Measurements from ENCODE around the gene BTLA. TPM values are rescaled to one million over a fixed set of nuclear protein-coding genes. Genes with fewer than 3 reads are reported as not detected.

Gene BTLA
- total and polyA plus RNA-seq, 10 of the 15 experiments (the other 5 are each of a cell fraction or from before 2014, with no cell fraction given): 55.4 to 134 (median 84.2) TPM

DNA sequence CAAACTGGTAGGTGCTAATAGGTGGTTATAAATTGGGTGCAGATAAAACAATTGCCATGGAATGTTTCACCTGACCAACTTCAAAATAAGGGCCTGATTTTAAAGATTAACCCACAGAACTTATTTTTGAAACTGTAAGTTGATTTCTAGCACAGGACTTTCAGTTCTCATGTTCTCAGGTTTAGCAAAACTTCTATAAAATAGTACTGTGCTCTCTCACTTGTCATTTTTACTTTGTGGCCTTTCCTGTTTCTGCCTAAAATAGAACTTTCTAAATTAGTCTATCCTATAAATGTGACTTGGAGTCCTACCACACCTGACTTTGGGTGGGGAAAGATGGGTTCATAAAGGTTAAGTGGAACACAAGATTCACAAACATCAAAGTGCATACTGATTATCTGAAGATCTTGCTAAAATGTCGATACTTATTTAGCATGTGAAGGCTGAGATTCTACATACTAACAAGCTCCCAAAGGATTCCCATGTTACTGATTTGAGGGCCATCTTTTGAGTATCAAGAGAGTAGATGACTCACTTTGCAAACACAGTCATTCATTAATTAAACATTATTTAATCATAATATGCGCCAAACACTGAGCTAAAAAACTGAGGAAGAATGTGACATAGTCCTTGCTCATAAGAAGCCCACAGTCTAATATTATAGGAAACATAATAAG lies 38.6 kb downstream of the BTLA start (continued):
- TF ChIP-seq ATF7 (IDR thresholded peaks at IDR 0.05; ENCODE audit: low read depth) (peak; percentile 83), PBX3 (IDR thresholded peaks at IDR 0.05; ENCODE audit: insufficient replicate concordance, low read depth, low read length) (no peak), CBX3 (IDR thresholded peaks at IDR 0.05; ENCODE audit: borderline replicate concordance, low read depth) (no peak), GATAD2B (conservative IDR thresholded peaks at IDR 0.05; ENCODE audit: low read depth) (peak; percentile 80), NFYB (IDR thresholded peaks at IDR 0.05; ENCODE audit: insufficient read depth, low read depth, low read length) (no peak), CEBPZ (IDR thresholded peaks at IDR 0.05; ENCODE audit: low read depth, low read length) (no peak), SKIL (IDR thresholded peaks at IDR 0.05; ENCODE audit: low read depth, poor library complexity, severe bottlenecking) (peak; percentile 97), BCL11A (IDR thresholded peaks at IDR 0.05; ENCODE audit: low read depth, low read length) (peak; percentile 68; the same call in 1 of the 2 replicates), BHLHE40 (IDR thresholded peaks at IDR 0.05; ENCODE audit: borderline replicate concordance in 1 of 2, low read depth in 2 of 2, low read length in 1 of 2) (peak; percentile 89 to 93), CREB1 (IDR thresholded peaks at IDR 0.05; ENCODE audit: low read depth) (peak; percentile 41; the same call in 1 of the 2 replicates), TCF3 (IDR thresholded peaks at IDR 0.05; ENCODE audit: borderline replicate concordance, insufficient read depth, low read depth, low read length) (no peak), MYC (IDR thresholded peaks at IDR 0.05; ENCODE audit: insufficient read depth, insufficient read length, insufficient replicate concordance, low read length, severe bottlenecking) (no peak), SMC3 (IDR thresholded peaks at IDR 0.05; ENCODE audit: borderline replicate concordance, low read length) (no peak; the same call in 1 of the 2 replicates), SUPT20H (IDR thresholded peaks at IDR 0.05; ENCODE audit: borderline replicate concordance, control insufficient read depth, low read depth, low read length) (no peak), SMAD1 (IDR thresholded peaks at IDR 0.05; ENCODE audit: low read depth, partially characterized antibody) (peak; percentile 86), NR2F1 (conservative IDR thresholded peaks at IDR 0.05) (peak; percentile 94), RB1 (IDR thresholded peaks at IDR 0.05; ENCODE audit: borderline replicate concordance) (no peak; the same call in 1 of the 2 replicates), NR2C1 (IDR thresholded peaks at IDR 0.05) (no peak), CBFB (IDR thresholded peaks at IDR 0.05; ENCODE audit: low read depth) (peak; percentile 60), CBX5 (IDR thresholded peaks at IDR 0.05; ENCODE audit: low read depth) (peak; percentile 84; the same call in 1 of the 2 replicates), FOXK2 (IDR thresholded peaks at IDR 0.05) (no peak)
- TF ChIP-seq, protein P1, sequence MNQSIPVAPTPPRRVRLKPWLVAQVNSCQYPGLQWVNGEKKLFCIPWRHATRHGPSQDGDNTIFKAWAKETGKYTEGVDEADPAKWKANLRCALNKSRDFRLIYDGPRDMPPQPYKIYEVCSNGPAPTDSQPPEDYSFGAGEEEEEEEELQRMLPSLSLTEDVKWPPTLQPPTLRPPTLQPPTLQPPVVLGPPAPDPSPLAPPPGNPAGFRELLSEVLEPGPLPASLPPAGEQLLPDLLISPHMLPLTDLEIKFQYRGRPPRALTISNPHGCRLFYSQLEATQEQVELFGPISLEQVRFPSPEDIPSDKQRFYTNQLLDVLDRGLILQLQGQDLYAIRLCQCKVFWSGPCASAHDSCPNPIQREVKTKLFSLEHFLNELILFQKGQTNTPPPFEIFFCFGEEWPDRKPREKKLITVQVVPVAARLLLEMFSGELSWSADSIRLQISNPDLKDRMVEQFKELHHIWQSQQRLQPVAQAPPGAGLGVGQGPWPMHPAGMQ (IDR thresholded peaks at IDR 0.05; ENCODE audit: borderline replicate concordance): no peak
